Measurements from ENCODE around the gene MTSS2. TPM values are rescaled to one million over a fixed set of nuclear protein-coding genes. Genes with fewer than 3 reads are reported as not detected.

The MTSS2 gene, protein sequence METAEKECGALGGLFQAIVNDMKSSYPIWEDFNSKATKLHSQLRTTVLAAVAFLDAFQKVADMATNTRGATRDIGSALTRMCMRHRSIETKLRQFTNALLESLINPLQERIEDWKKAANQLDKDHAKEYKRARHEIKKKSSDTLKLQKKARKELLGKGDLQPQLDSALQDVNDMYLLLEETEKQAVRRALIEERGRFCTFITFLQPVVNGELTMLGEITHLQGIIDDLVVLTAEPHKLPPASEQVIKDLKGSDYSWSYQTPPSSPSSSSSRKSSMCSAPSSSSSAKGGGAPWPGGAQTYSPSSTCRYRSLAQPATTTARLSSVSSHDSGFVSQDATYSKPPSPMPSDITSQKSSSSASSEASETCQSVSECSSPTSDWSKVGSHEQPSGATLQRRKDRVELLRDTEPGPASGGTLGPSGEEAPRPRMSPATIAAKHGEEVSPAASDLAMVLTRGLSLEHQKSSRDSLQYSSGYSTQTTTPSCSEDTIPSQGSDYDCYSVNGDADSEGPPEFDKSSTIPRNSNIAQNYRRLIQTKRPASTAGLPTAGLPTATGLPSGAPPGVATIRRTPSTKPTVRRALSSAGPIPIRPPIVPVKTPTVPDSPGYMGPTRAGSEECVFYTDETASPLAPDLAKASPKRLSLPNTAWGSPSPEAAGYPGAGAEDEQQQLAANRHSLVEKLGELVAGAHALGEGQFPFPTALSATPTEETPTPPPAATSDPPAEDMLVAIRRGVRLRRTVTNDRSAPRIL
- polyA plus RNA-seq (2012; ENCODE audit: insufficient read depth, insufficient read length, low read depth) = 211 TPM

DNA sequence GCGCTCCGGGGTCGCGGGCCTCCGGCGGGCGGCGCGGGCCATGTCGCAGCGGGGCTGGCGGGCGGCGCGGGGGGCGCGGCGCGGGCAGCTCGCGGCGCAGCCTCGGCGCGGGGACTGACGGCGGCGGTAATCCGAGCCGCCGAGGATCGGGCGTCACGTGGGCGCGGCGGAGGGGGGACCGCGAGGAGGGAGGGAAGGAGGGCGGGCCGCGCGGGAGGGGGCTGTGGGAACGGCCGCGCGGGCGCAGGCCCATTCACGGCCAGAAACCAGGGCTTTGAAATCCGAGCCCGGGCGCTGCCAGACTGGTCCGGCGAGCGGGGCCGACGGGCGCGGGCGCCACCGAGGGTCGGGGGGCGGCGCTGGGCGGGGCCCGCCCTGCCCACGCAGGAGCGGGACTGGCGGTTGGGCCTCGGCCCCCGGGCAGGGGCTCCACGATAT lies at the start of gene MTSS2:
Gene MTSS2, minus strand, starts transcription at position 116 of the 438 bp plus-strand sequence. CDS start 262 bp downstream, outside the sequence.
- Histone ChIP-seq H3K4me1 (peaks cover 32% of the 10 kb centered on the region), H3K36me3 (peaks cover 6% of the 10 kb centered on the region), H3K9me3 (no peaks in the 10 kb centered on the region), H3K4me3 (ENCODE audit: low read depth, low read length) (peak within 1 kb of the TSS; percentile 88), H3K27me3 (no peaks in the 10 kb centered on the region)
- peak; percentile 90 for DNase-seq
- TF ChIP-seq, protein P1, sequence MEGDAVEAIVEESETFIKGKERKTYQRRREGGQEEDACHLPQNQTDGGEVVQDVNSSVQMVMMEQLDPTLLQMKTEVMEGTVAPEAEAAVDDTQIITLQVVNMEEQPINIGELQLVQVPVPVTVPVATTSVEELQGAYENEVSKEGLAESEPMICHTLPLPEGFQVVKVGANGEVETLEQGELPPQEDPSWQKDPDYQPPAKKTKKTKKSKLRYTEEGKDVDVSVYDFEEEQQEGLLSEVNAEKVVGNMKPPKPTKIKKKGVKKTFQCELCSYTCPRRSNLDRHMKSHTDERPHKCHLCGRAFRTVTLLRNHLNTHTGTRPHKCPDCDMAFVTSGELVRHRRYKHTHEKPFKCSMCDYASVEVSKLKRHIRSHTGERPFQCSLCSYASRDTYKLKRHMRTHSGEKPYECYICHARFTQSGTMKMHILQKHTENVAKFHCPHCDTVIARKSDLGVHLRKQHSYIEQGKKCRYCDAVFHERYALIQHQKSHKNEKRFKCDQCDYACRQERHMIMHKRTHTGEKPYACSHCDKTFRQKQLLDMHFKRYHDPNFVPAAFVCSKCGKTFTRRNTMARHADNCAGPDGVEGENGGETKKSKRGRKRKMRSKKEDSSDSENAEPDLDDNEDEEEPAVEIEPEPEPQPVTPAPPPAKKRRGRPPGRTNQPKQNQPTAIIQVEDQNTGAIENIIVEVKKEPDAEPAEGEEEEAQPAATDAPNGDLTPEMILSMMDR (IDR thresholded peaks at IDR 0.05; ENCODE audit: low read depth, low read length) = no peak

DNA sequence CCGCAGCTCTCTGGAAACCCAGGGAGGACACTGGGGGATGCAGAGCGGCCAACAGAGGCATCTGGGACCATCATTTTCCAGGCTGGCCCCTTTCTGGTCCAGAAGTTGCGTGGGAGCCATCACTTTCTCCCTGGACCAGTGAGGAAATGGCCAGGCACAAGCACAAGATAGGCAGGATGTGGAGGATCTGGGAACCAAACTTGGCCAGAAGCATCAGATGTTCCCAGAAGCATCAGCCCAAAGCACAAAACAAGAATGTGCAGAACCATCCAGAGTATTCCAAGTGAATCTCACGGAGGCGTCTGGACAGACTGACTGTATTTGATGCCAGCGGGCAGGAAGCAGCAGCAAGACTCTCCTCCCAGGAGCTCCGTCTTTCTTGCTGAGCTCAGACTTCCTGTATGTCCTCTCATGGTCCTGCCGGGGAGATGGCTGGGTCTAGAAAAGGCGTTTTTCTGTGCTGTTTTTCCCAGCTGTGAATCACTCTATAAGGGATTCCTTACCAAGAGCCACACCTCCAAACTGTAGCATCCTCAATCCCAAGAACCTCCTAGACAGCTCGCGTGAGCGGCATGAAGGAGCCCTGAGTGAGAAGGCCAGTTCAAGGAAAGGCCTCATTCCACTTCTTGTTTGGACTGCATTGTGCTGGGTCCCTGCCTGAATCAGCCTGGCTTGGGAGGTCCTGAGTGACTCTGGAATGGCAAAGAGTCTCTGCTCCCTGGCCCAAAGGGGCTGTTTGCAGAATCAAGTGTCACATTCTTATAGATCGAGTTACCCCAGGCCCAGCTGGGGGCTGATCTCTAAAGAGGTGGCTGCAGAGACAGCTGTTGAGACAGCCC lies 49.5 kb upstream of the MTSS2 start:
- DNase-seq = no peak
- no peaks in the 10 kb centered on the region for H3K27me3 ChIP-seq
- H3K36me3 ChIP-seq = no peaks in the 10 kb centered on the region; the same call in 1 of the 2 replicates
- peaks cover 14% of the 10 kb centered on the region for H3K4me1 ChIP-seq
- no peak overlapping the region for H3K4me3 ChIP-seq (ENCODE audit: low read depth, low read length)
- H3K9me3 ChIP-seq = no peaks in the 10 kb centered on the region
- TF ChIP-seq, protein P1 (IDR thresholded peaks at IDR 0.05; ENCODE audit: low read depth, low read length) = no peak

DNA sequence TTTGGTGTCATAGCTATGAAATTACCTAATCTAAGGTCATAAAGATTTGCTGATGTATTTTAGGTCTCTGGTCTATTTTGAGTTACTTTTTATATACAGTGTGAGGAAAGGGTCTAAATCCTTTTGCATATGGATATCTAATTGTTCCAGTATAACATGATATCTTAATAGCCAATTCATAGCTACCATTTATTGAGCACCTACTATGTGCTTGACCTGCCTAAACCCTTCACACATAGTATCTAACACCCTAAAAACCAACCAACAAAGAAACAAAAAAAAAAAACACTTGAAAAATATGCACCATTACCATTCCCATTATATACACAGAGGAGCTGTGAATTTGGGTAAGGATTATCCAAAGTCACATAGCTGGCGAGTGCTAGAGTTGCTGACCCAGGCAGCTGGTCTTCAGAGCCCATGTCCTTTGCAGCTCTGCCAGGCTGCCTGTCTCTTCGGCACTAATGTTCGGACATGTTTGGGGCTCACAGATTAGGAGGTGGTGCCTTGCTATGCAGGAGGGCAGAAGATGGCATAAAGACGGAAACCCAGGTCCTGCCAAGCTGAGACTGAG lies 48.8 kb upstream of the MTSS2 start:
- no peak for DNase-seq
- TF ChIP-seq, protein P1 (IDR thresholded peaks at IDR 0.05; ENCODE audit: low read depth, low read length) = no peak
- Histone ChIP-seq H3K36me3 (no peaks in the 10 kb centered on the region; the same call in 1 of the 2 replicates), H3K9me3 (no peaks in the 10 kb centered on the region), H3K27me3 (no peaks in the 10 kb centered on the region), H3K4me1 (peaks cover 14% of the 10 kb centered on the region), H3K4me3 (ENCODE audit: low read depth, low read length) (no peak overlapping the region)

DNA sequence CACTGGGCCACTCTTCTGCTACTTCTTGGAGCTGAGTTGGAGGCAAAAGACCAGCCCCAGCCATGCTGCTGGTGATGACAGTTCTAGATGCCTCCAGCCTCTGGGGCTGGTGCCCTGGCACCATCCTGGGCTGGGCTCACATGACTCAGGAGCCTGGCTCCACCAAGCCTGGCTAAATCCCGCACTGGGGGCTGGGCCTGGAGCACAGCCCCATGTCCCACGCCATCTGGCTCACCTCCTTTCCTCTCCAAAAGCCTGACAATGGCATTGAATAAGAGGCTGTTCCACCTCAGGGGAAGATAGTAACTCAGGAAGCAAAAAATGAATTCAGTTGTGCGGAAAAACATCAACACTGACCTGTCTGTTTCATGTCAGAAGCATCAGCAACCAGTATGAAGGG lies 45.1 kb upstream of the MTSS2 start:
- Histone ChIP-seq H3K9me3 (no peaks in the 10 kb centered on the region), H3K4me3 (ENCODE audit: low read depth, low read length) (no peak overlapping the region), H3K27me3 (no peaks in the 10 kb centered on the region), H3K36me3 (no peaks in the 10 kb centered on the region), H3K4me1 (peaks cover 8% of the 10 kb centered on the region)
- TF ChIP-seq, protein P1 (IDR thresholded peaks at IDR 0.05; ENCODE audit: low read depth, low read length) = no peak
- DNase-seq = no peak

DNA sequence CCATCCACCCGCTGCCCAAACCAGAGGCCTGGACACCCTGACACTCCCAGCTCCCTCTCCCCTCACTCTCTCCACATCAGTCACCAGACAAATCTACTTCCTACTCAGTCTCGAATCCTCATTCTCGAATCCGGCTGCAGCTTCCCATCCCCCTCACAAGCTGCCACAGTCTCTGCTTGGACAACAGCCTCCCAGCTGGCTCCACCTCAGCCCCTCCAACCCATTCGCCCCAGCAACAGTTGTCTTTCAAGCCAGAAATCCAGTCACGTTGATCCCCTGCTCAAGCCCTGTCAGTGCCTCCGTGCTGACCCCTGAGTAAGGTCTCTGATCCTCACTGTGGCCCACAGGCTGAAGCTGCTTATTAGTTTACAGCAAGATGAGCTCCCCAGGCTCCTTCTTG lies 44.2 kb upstream of the MTSS2 start:
- TF ChIP-seq, protein P1 (IDR thresholded peaks at IDR 0.05; ENCODE audit: low read depth, low read length) = no peak
- H3K9me3 ChIP-seq = no peaks in the 10 kb centered on the region
- H3K4me1 ChIP-seq = peaks cover 13% of the 10 kb centered on the region
- no peak overlapping the region for H3K4me3 ChIP-seq (ENCODE audit: low read depth, low read length)
- DNase-seq = no peak
- H3K27me3 ChIP-seq = no peaks in the 10 kb centered on the region
- H3K36me3 ChIP-seq = no peaks in the 10 kb centered on the region

Measured in BE2C (cell line).